H1 (cell line): ENCODE data around the gene CORO2B. TPM values are rescaled to one million over a fixed set of nuclear protein-coding genes. Genes with fewer than 3 reads are reported as not detected.

Experiments
- KDM5A ChIP-seq: fragments of 200-600 bp; IDR thresholded peaks from 2 replicates; pipeline ENCODE4 v1.7.1; 2012; ENCODE audit warnings: mild to moderate bottlenecking, low read length, inconsistent platforms, mixed read lengths
- NANOG ChIP-seq: IDR thresholded peaks from 2 replicates; pipeline ENCODE4 v1.6.1; 2011; ENCODE audit warnings: low read length, low read depth, mild to moderate bottlenecking, inconsistent platforms; ENCODE audit not compliant: insufficient read depth, poor library complexity, severe bottlenecking
- PHF8 ChIP-seq: fragments of 200-600 bp; sonication (generic); conservative IDR thresholded peaks from 2 replicates; pipeline ENCODE4 v1.7.1; 2012; ENCODE audit warnings: low read depth, mild to moderate bottlenecking, inconsistent platforms, low read length, moderate library complexity
- RXRA ChIP-seq: IDR thresholded peaks from 2 replicates; pipeline ENCODE4 v1.6.1; 2011; ENCODE audit warnings: low read depth, mild to moderate bottlenecking, low read length, moderate library complexity; ENCODE audit not compliant: insufficient read depth
- TAF1 ChIP-seq: IDR thresholded peaks from 2 replicates; pipeline ENCODE4 v1.6.1; 2011; ENCODE audit warnings: mild to moderate bottlenecking, low read depth, low read length
- ZNF274 ChIP-seq: IDR thresholded peaks from 2 replicates; pipeline ENCODE4 v1.7.0; 2012; ENCODE audit warnings: low read length, borderline replicate concordance; ENCODE audit errors: extremely low read depth
- polyA plus RNA-seq, 7 experiments: library from polyadenylated mRNA; depleted of rRNA in 3 of 7; stranded (reverse) in 5 of 7; unstranded in 2 of 7; fragments of >200 nt in 5 of 7; fragments of 200-250 nt in 2 of 7; gene quantifications; 1 replicate in 5 of 7; 2 replicates in 1 of 7; 4 replicates in 1 of 7; pipeline versions ENCODE4 v1.2.1 to v1.2.3, GENCODE V29; 2011 to 2013; ENCODE audit warnings: missing spikeins in 2 of 7, mixed read lengths in 2 of 7
- total RNA-seq: library from RNA; stranded (reverse); fragmentation: NEBNext Ultra II Directional; extraction: Animal tissue kit (Norgen Biotek cat#: 25700); gene quantifications from 2 replicates; pipeline ENCODE4 v1.2.1, GENCODE V29; 2021

Gene CORO2B
- total and polyA plus RNA-seq, 2 of the 8 experiments (the other 6 are each of a cell fraction or from before 2014, with no cell fraction given) = 3.4 to 6.7 TPM

GRCh38 chr15:68668926-68669600, 90.3 kb downstream of the CORO2B start (continued):
- TF ChIP-seq TAF1 (no peak), ZNF274 (no peak), RXRA (no peak), NANOG (no peak), KDM5A (no peak), PHF8 (no peak)
- TF ChIP-seq, all 59 proteins: peak for 0
